RWPE1 (cell line): ENCODE measurements around the gene TMA7B.

Experiments
- CTCF ChIA-PET: fragments of 350-600 bp; sonication (Branson Sonifier 250); formaldehyde crosslinking; extraction: SDS; loops from one replicate; lab custom pipeline; 2021; lab: Yijun Ruan, JAX
- POLR2A ChIA-PET: fragments of 400-600 bp; formaldehyde crosslinking; extraction: SDS; loops from one replicate; lab custom pipeline; 2020; ENCODE audit warnings: antibody characterized with exemption; ENCODE audit not compliant: low non-redundant PET; lab: Yijun Ruan, JAX
- DNase-seq: peaks from one replicate; pipeline ENCODE4 v3.0.0; 2012; ENCODE audit warnings: low spot score
- H3K27ac ChIP-seq: fragments of 450-650 bp; 2 replicates; pipeline ENCODE4 v1.5.1; 2017
- CTCF ChIP-seq: fragments of 450-650 bp; conservative IDR thresholded peaks from 2 replicates; pipeline ENCODE4 v1.5.1; 2017; ENCODE audit warnings: low read depth, mild to moderate bottlenecking

Gene TMA7B

GRCh38 chr22:39973656-39974055 lies 13.5 kb downstream of the TMA7B start:
- POLR2A ChIA-PET, result no interaction called here
- H3K27ac ChIP-seq, result no peak overlapping the region
- TF ChIP-seq CTCF, result no peak
- CTCF ChIA-PET, result no interaction called here
- no peak for DNase-seq

GRCh38 chr22:39974065-39974464 lies 13.9 kb downstream of the TMA7B start:
- POLR2A ChIA-PET, result no interaction called here
- no peak for TF ChIP-seq CTCF
- no peak overlapping the region for H3K27ac ChIP-seq
- CTCF ChIA-PET, result no interaction called here
- no peak for DNase-seq

- CTCF ChIA-PET, result no interaction called here
- TF ChIP-seq CTCF, result no peak
- no peak overlapping the region for H3K27ac ChIP-seq
- DNase-seq, result no peak
- POLR2A ChIA-PET, result no interaction called here
Observed at GRCh38 chr22:39979048-39979447, 18.9 kb downstream of the TMA7B start.

- ChIA-PET POLR2A (no interaction called here), CTCF (no interaction called here)
- TF ChIP-seq CTCF, result no peak
- no peak for DNase-seq
- no peak overlapping the region for H3K27ac ChIP-seq
Observed at GRCh38 chr22:39979458-39979857, 19.3 kb downstream of the TMA7B start.

GRCh38 chr22:39980596-39980995 lies 20.4 kb downstream of the TMA7B start:
- ChIA-PET POLR2A (no interaction called here), CTCF (no interaction called here)
- DNase-seq, result no peak
- no peak for TF ChIP-seq CTCF
- no peak overlapping the region for H3K27ac ChIP-seq

- POLR2A ChIA-PET, result no interaction called here
- peak overlapping the region; percentile 82 for H3K27ac ChIP-seq
- no peak for DNase-seq
- no peak for TF ChIP-seq CTCF
- CTCF ChIA-PET, result no interaction called here
Observed at GRCh38 chr22:39983346-39983745, 23.1 kb downstream of the TMA7B start.

- peak overlapping the region; percentile 82 for H3K27ac ChIP-seq
- CTCF ChIA-PET, result interaction anchor here (0.6 kb wide), 1 partner anchor 640 kb away, joined by 3 read pairs; no protein-coding TSS in a partner anchor
- POLR2A ChIA-PET, result no interaction called here
- DNase-seq, result no peak
- TF ChIP-seq CTCF, result no peak
Observed at GRCh38 chr22:39984006-39984405, 23.8 kb downstream of the TMA7B start.
